Measurements from ENCODE around the gene CD300LD. TPM values are rescaled to one million over a fixed set of nuclear protein-coding genes. Genes with fewer than 3 reads are reported as not detected.
"Not testable (repeated sequence)": the region's sequence is repeated elsewhere in the genome, so short reads cannot be mapped to it uniquely, and the experiment has no call there.

CD300LD gene
- total and polyA plus RNA-seq, 10 donors, result 0.06 to 1.4 TPM; not detected in 8

DNA sequence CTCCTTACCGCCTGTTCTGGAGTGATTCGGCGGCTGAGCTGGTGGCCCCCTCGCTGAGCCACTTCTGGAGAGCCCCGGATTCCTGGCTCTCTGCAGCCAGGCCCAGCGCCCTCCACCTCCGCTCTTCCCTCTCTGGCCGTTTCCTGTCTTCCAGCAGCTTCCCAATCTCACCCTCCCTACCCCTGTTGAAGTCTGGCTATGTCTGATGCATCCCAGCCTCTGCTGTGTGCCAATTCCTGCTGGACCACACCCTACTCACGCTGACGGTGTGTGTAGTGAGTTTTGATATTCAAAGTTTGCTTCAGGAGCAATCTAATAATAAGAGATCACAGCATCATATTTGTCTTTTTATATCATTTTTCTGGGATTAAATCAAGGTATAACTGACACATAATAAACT, 9.4 kb downstream of the CD300LD start:
- no peak for DNase-seq
- Histone ChIP-seq H3K27me3 (replicated peaks in 1 of 7) (peaks cover 0 to 19% (median 0%) of the 10 kb centered on the region in 7 donors), H3K27ac (no peak overlapping the region), H3K9me3 (peaks cover 0 to 7% (median 2%) of the 10 kb centered on the region in 8 donors), H3K36me3 (no peaks in the 10 kb centered on the region), H3K4me3 (no peak overlapping the region), H3K4me1 (peaks cover 0 to 13% (median 8%) of the 10 kb centered on the region in 6 donors)
- intact Hi-C loops (cut with DNase I; ENCODE audit: low total_unique reads), result no loop called here
- WGBS, 5 donors, result 64 to 82% (median 81%) methylated on average over 10 of the region's 10 CpGs
- TF ChIP-seq CTCF (IDR thresholded peaks at IDR 0.05 in 8 of 11, conservative IDR thresholded peaks at IDR 0.05 in 3 of 11) (no peak), POLR2AphosphoS5 (IDR thresholded peaks at IDR 0.05) (no peak), POLR2A (IDR thresholded peaks at IDR 0.05) (no peak)

- no peak for DNase-seq
- H3K4me3 ChIP-seq, result no peak overlapping the region
- 26 to 34% (median 29%) methylated on average over 7 of the region's 7 CpGs for WGBS, 5 donors
- H3K27ac ChIP-seq, result no peak overlapping the region
- peaks cover 0 to 7% (median 2%) of the 10 kb centered on the region in 8 donors for H3K9me3 ChIP-seq
- peaks cover 0 to 13% (median 8%) of the 10 kb centered on the region in 6 donors for H3K4me1 ChIP-seq
- H3K27me3 ChIP-seq (replicated peaks in 1 of 7), result peaks cover 0 to 23% (median 0%) of the 10 kb centered on the region in 7 donors
- intact Hi-C loops (cut with DNase I; ENCODE audit: low total_unique reads), result no loop called here
- H3K36me3 ChIP-seq, result no peaks in the 10 kb centered on the region
- TF ChIP-seq POLR2AphosphoS5 (IDR thresholded peaks at IDR 0.05), result no peak
- no peak for TF ChIP-seq CTCF (IDR thresholded peaks at IDR 0.05 in 8 of 11, conservative IDR thresholded peaks at IDR 0.05 in 3 of 11)
- no peak for TF ChIP-seq POLR2A (IDR thresholded peaks at IDR 0.05)
Measured at GRCh38 chr17:74579900-74580299, 12.2 kb downstream of the CD300LD start.

GRCh38 chr17:74578979-74579378, 13.1 kb downstream of the CD300LD start:
- no peak for DNase-seq
- H3K27ac ChIP-seq, result no peak overlapping the region
- H3K4me3 ChIP-seq, result no peak overlapping the region
- peaks cover 0 to 2% (median 0%) of the 10 kb centered on the region in 8 donors for H3K9me3 ChIP-seq
- intact Hi-C loops (cut with DNase I; ENCODE audit: low total_unique reads), result no loop called here
- no peaks in the 10 kb centered on the region for H3K36me3 ChIP-seq
- WGBS, 5 donors, result 67 to 83% (median 80%) methylated on average over 9 of the region's 9 CpGs
- TF ChIP-seq POLR2A (IDR thresholded peaks at IDR 0.05), result no peak
- no peak for TF ChIP-seq CTCF (IDR thresholded peaks at IDR 0.05 in 8 of 11, conservative IDR thresholded peaks at IDR 0.05 in 3 of 11)
- no peak for TF ChIP-seq POLR2AphosphoS5 (IDR thresholded peaks at IDR 0.05)
- H3K4me1 ChIP-seq, result peaks cover 0 to 13% (median 8%) of the 10 kb centered on the region in 6 donors
- H3K27me3 ChIP-seq (replicated peaks in 1 of 7), result peaks cover 0 to 31% (median 0%) of the 10 kb centered on the region in 7 donors

- DNase-seq, result no peak
- intact Hi-C loops (cut with DNase I; ENCODE audit: low total_unique reads), result no loop called here
- H3K27me3 ChIP-seq (replicated peaks in 1 of 7), result peaks cover 0 to 45% (median 0%) of the 10 kb centered on the region in 7 donors
- peaks cover 0 to 11% (median 1%) of the 10 kb centered on the region in 6 donors for H3K4me1 ChIP-seq
- 63 to 73% (median 69%) methylated on average over 5 of the region's 5 CpGs for WGBS, 5 donors
- TF ChIP-seq CTCF (IDR thresholded peaks at IDR 0.05 in 8 of 11, conservative IDR thresholded peaks at IDR 0.05 in 3 of 11) (no peak), POLR2A (IDR thresholded peaks at IDR 0.05) (no peak)
- no peak overlapping the region for H3K27ac ChIP-seq
- no peaks in the 10 kb centered on the region for H3K9me3 ChIP-seq
- H3K4me3 ChIP-seq, result no peak overlapping the region
- no peaks in the 10 kb centered on the region for H3K36me3 ChIP-seq
Measured at GRCh38 chr17:74574489-74575142, 17.5 kb downstream of the CD300LD start.

GRCh38 chr17:74573635-74574034, 18.4 kb downstream of the CD300LD start:
- Histone ChIP-seq H3K4me1 (peaks cover 0 to 14% (median 0%) of the 10 kb centered on the region in 6 donors), H3K27me3 (replicated peaks in 1 of 7) (peaks cover 0 to 46% (median 0%) of the 10 kb centered on the region in 7 donors)
- intact Hi-C loops (cut with DNase I; ENCODE audit: low total_unique reads); H3K9me3 ChIP-seq; H3K27ac ChIP-seq; DNase-seq; H3K4me3 ChIP-seq; H3K36me3 ChIP-seq: not testable (repeated sequence)

All from spleen (tissue), 11 donors.